Stomach smooth muscle (tissue), 2 donors: Measurements from ENCODE around the gene MAFB.

Source experiments
- H3K27ac ChIP-seq: one replicate; pipeline ENCODE4 v1.7.0; 2013; ENCODE audit warnings: mild to moderate bottlenecking, low read length, inconsistent platforms
- H3K27me3 ChIP-seq, 2 donors: one replicate each; pipeline ENCODE4 v1.7.0; 2013; ENCODE audit warnings: low read length in 2 of 2; ENCODE audit not compliant: insufficient read depth in 2 of 2, control insufficient read depth in 1 of 2
- H3K36me3 ChIP-seq, 2 donors: one replicate each; pipeline ENCODE4 v1.7.0; 2013; ENCODE audit warnings: low read length in 2 of 2; ENCODE audit not compliant: control insufficient read depth in 2 of 2, insufficient read depth in 2 of 2
- H3K4me1 ChIP-seq: one replicate; pipeline ENCODE4 v1.7.0; 2013; ENCODE audit warnings: low read length; ENCODE audit not compliant: control insufficient read depth, insufficient read depth
- H3K4me3 ChIP-seq, 2 donors: one replicate each; pipeline ENCODE4 v1.7.0; 2013; ENCODE audit warnings: low read length in 2 of 2
- H3K9ac ChIP-seq, 2 donors: one replicate each; pipeline ENCODE4 v1.7.0; 2013; ENCODE audit warnings: low read length in 2 of 2, mild to moderate bottlenecking in 1 of 2
- H3K9me3 ChIP-seq, 2 donors: one replicate each; pipeline ENCODE4 v1.7.0; 2013; ENCODE audit warnings: low read length in 2 of 2; ENCODE audit not compliant: control insufficient read depth in 2 of 2
- donor health status: healthy.
- donor health status: Pancreatic carcinoma.

MAFB gene

GRCh38 chr20:40670253-40670652 is 18.8 kb downstream of the MAFB start:
- Histone ChIP-seq H3K27ac (no peak overlapping the region), H3K4me3 (no peak overlapping the region), H3K4me1 (no peaks in the 10 kb centered on the region), H3K27me3 (peaks cover 0 to 10% of the 10 kb centered on the region in 2 donors), H3K9ac (no peak overlapping the region), H3K9me3 (no peaks in the 10 kb centered on the region), H3K36me3 (no peaks in the 10 kb centered on the region)

DNA sequence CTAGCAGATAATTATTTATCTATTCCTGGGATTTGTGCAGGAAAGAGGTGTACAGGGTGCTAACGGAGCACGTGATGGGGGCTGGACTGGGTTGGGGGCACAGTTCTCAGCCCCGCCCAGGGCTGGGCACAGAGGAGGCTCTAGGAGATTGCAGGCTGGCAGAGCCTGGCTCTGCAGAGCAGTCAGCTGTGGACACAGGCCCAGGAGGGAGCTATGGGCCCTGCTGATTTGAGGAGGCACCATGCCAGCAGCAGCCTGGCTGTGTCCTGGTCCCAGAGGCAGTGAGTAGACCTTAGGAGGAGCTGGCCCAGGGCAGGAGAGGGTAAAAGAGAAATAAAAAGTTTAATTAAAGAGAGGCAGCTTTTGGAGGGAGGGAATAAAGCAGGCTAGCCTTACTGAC is 19.3 kb downstream of the MAFB start:
- Histone ChIP-seq H3K27ac (no peak overlapping the region), H3K27me3 (peaks cover 0 to 10% of the 10 kb centered on the region in 2 donors), H3K4me1 (no peaks in the 10 kb centered on the region), H3K4me3 (no peak overlapping the region), H3K9ac (no peak overlapping the region), H3K9me3 (no peaks in the 10 kb centered on the region), H3K36me3 (no peaks in the 10 kb centered on the region)

DNA sequence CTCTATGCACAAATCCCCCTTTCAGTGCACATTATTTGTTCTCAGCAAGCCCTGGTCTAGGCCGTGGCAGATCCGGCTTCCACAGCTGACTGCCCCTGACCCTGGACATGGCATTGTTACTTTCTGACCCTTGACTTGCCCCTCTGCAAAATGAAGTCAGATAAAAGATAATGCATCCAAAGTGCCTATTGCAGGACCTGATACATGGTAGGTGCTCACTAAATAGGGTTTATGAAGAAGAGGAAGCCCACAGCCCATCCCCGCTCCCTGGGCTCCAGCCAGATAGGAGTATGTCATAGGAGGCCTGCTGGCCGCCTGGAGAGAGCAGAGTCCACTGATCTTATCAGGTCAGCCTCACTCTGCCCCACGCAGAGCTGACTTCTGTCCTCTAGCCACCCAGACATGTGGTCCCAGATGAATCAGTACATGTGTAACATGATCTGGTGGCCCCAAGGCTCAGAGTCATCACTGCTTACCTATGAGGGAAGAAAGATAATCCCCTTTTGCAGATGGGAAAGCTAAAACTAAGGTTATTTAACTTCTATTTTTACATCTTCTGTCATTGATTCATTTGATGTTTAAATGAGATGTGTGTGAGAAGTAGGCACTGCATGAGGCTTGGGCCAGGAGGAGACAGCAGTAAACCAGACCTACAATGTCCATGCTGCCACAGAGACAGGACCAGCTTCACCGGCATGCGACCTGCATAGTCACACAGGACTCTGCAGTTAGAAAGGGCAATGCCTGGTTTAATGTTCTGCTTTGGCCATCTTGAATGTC is 20.4 kb downstream of the MAFB start:
- Histone ChIP-seq H3K4me1 (no peaks in the 10 kb centered on the region), H3K9ac (no peak overlapping the region), H3K27ac (no peak overlapping the region), H3K9me3 (no peaks in the 10 kb centered on the region), H3K4me3 (no peak overlapping the region), H3K27me3 (peaks cover 0 to 8% of the 10 kb centered on the region in 2 donors), H3K36me3 (no peaks in the 10 kb centered on the region)

GRCh38 chr20:40667503-40667902 is 21.5 kb downstream of the MAFB start:
- Histone ChIP-seq H3K4me3 (no peak overlapping the region), H3K9ac (no peak overlapping the region), H3K27ac (no peak overlapping the region), H3K9me3 (no peaks in the 10 kb centered on the region), H3K36me3 (no peaks in the 10 kb centered on the region), H3K4me1 (no peaks in the 10 kb centered on the region), H3K27me3 (peaks cover 0 to 4% of the 10 kb centered on the region in 2 donors)

DNA sequence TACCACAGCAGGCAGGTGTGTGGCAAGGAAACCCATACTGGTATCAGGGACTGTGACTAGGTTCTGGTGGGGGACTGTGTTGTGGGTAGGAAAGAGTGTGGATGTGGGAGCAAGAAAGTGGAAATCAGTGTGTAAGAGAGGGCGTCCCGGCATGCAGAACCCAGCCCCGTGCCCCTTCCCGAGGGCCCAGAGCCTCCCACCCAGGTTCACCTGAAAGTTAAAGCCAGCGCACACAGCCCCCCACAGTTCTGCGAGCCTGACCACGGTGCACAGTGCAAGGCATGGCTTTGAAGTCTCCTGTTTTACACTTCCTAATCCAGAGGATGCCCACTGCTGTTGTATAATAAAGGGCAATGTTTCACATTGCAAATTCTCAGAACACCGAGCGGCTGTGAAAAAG is 22.7 kb downstream of the MAFB start:
- H3K4me1 ChIP-seq: no peaks in the 10 kb centered on the region
- H3K27ac ChIP-seq: no peak overlapping the region
- H3K9me3 ChIP-seq: no peaks in the 10 kb centered on the region
- no peaks in the 10 kb centered on the region for H3K27me3 ChIP-seq
- H3K36me3 ChIP-seq: no peaks in the 10 kb centered on the region
- H3K9ac ChIP-seq: no peak overlapping the region
- H3K4me3 ChIP-seq: no peak overlapping the region

GRCh38 chr20:40664891-40665290 is 24.1 kb downstream of the MAFB start:
- no peak overlapping the region for H3K4me3 ChIP-seq
- H3K27ac ChIP-seq: no peak overlapping the region
- no peaks in the 10 kb centered on the region for H3K9me3 ChIP-seq
- no peaks in the 10 kb centered on the region for H3K36me3 ChIP-seq
- H3K4me1 ChIP-seq: no peaks in the 10 kb centered on the region
- H3K27me3 ChIP-seq: no peaks in the 10 kb centered on the region
- H3K9ac ChIP-seq: no peak overlapping the region

- Histone ChIP-seq H3K9ac (no peak overlapping the region), H3K27me3 (no peaks in the 10 kb centered on the region), H3K4me3 (no peak overlapping the region), H3K9me3 (no peaks in the 10 kb centered on the region), H3K27ac (no peak overlapping the region), H3K36me3 (no peaks in the 10 kb centered on the region), H3K4me1 (no peaks in the 10 kb centered on the region)
Observed at GRCh38 chr20:40663991-40664880, 24.8 kb downstream of the MAFB start.

GRCh38 chr20:40663304-40663790 is 25.7 kb downstream of the MAFB start:
- H3K36me3 ChIP-seq: no peaks in the 10 kb centered on the region
- no peak overlapping the region for H3K9ac ChIP-seq
- no peaks in the 10 kb centered on the region for H3K27me3 ChIP-seq
- no peak overlapping the region for H3K4me3 ChIP-seq
- H3K27ac ChIP-seq: no peak overlapping the region
- H3K4me1 ChIP-seq: no peaks in the 10 kb centered on the region
- H3K9me3 ChIP-seq: no peaks in the 10 kb centered on the region

GRCh38 chr20:40659567-40659966 is 29.5 kb downstream of the MAFB start:
- Histone ChIP-seq H3K36me3 (no peaks in the 10 kb centered on the region), H3K9ac (no peak overlapping the region), H3K4me1 (no peaks in the 10 kb centered on the region), H3K4me3 (no peak overlapping the region), H3K9me3 (no peaks in the 10 kb centered on the region), H3K27me3 (peaks cover 0 to 2% of the 10 kb centered on the region in 2 donors), H3K27ac (no peak overlapping the region)

- H3K9me3 ChIP-seq: no peaks in the 10 kb centered on the region
- no peaks in the 10 kb centered on the region for H3K36me3 ChIP-seq
- H3K27me3 ChIP-seq: peaks cover 0 to 2% of the 10 kb centered on the region in 2 donors
- H3K4me3 ChIP-seq: no peak overlapping the region
- no peak overlapping the region for H3K9ac ChIP-seq
- no peaks in the 10 kb centered on the region for H3K4me1 ChIP-seq
- H3K27ac ChIP-seq: no peak overlapping the region
Observed at GRCh38 chr20:40658509-40658908, 30.5 kb downstream of the MAFB start.
